ENCODE results near the gene ST6GALNAC5. TPM values are rescaled to one million over a fixed set of nuclear protein-coding genes. Genes with fewer than 3 reads are reported as not detected.

The ST6GALNAC5 gene
- polyA plus RNA-seq, 1 experiment, result 3.0 TPM

GRCh38 chr1:77089756-77090155 lies 222.5 kb downstream of the ST6GALNAC5 start:
- CTCF ChIA-PET, result interaction anchor here (0.7 kb wide), 1 partner anchor 96 kb away, joined by 3 read pairs; no protein-coding TSS in a partner anchor
- POLR2A ChIA-PET, result no interaction called here

DNA sequence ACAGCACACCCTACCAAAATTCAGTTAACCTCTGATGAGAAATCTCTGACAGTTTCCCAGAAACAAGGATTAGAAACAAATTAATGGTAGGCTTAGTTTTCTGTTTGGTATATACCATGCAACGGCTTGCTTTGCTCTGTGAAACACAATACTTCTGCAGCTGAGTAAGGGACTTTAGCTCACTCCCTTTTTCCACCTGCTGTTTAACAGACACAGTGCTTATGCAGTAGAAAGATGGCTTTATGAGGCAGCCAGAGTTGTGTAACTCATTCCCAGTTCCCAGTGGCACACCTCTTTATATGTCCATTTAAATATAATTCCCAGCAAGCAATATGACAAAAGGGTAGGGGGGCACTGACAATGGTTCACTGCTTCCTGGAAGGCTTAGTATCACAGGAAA lies 228.0 kb downstream of the ST6GALNAC5 start:
- ChIA-PET CTCF (interaction anchor here (0.8 kb wide), 1 partner anchor 9 kb away, joined by 3 read pairs; no protein-coding TSS in a partner anchor), POLR2A (no interaction called here)
- no peak overlapping the region for H3K4me3 ChIP-seq (ENCODE audit: low read depth, low read length)
- TF ChIP-seq CTCF (IDR thresholded peaks at IDR 0.05; ENCODE audit: insufficient read depth, low read depth, low read length), result no peak
- H3K36me3 ChIP-seq (ENCODE audit: control insufficient read depth, insufficient read depth, low read length), result no peaks in the 10 kb centered on the region
- H3K27me3 ChIP-seq (ENCODE audit: control insufficient read depth, insufficient read depth, low read length), result no peaks in the 10 kb centered on the region
- no peak for DNase-seq (ENCODE audit: low read depth)

More at GRCh38 chr1:77089756-77090155, 222.5 kb downstream of the ST6GALNAC5 start:
- no peak for TF ChIP-seq CTCF (IDR thresholded peaks at IDR 0.05; ENCODE audit: insufficient read depth, low read depth, low read length)
- Histone ChIP-seq H3K27me3 (ENCODE audit: control insufficient read depth, insufficient read depth, low read length) (no peaks in the 10 kb centered on the region), H3K36me3 (ENCODE audit: control insufficient read depth, insufficient read depth, low read length) (no peaks in the 10 kb centered on the region), H3K4me3 (ENCODE audit: low read depth, low read length) (no peak overlapping the region)
- DNase-seq (ENCODE audit: low read depth), result no peak

DNA sequence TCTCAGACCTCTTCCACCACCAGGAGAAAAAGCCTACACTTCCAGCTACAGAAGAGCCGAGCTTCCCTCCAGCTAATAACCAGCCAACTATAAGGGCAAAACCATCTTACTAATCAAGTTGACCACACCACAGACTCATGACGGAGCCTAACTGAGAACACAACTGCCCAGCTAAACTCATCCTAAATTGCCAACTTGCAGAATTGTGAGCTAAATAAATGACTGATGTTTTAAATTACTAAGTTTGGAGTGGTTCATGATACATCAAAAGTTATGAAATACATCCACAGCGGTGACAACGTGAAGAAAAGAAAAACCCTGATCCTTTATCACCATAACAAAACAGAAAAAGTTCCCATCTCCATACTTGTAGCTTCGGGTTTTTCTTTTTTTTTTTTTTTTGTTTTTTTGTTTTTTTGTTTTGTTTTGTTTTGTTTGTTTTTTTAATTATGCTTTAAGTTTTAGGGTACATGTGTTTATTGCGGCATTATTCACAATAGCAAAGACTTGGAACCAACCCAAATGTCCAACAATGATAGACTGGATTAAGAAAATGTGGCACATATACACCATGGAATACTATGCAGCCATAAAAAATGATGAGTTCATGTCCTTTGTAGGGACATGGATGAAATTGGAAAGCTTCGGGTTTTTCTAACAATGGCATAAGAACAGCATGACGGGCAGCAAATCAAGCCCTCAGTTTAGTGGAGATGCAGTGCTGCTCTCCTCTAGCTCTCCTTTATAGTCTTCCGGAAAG lies 229.4 kb downstream of the ST6GALNAC5 start:
- H3K4me3 ChIP-seq (ENCODE audit: low read depth, low read length), result no peak overlapping the region
- no peak for TF ChIP-seq CTCF (IDR thresholded peaks at IDR 0.05; ENCODE audit: insufficient read depth, low read depth, low read length)
- no peaks in the 10 kb centered on the region for H3K36me3 ChIP-seq (ENCODE audit: control insufficient read depth, insufficient read depth, low read length)
- ChIA-PET POLR2A (no interaction called here), CTCF (no interaction called here)
- DNase-seq (ENCODE audit: low read depth), result no peak
- no peaks in the 10 kb centered on the region for H3K27me3 ChIP-seq (ENCODE audit: control insufficient read depth, insufficient read depth, low read length)

DNA sequence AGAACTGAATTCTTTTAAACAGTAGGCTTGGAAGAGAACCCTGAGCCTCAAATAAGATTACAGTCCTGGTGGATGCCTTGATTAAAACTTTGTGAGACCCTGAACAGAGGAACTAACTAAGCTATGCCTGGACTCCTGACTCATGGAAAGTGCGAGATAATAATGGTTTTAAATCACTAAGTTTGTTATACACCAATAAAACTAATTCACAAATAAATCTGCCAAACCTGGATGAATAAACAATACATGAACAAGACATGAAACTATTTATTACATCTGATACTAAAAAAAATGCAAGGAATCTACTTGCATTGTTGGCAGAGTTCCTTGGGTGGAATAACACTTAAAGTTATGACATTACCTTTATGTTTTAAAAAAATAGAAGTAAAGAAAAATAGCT lies 233.6 kb downstream of the ST6GALNAC5 start:
- DNase-seq (ENCODE audit: low read depth), result no peak
- H3K36me3 ChIP-seq (ENCODE audit: control insufficient read depth, insufficient read depth, low read length), result no peaks in the 10 kb centered on the region

DNA sequence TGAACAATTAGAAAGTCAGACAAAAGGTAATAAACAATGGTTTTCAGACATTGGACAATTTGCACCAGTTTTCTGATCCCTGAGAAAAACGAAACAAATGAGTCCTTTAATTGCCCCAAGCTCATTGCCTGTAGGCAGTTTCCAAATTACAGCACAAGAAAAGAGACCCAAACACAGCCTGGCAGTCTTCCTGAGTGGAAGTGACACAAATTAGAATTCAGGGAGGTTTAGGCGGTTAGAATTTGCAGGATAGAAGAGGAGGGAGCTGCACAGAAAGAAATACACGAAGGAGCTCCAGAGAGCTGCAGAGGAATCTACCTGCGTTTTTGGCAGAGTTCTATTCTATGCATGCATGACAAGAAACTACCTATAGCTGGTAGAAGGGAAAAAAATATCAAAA lies 236.2 kb downstream of the ST6GALNAC5 start:
- no peaks in the 10 kb centered on the region for H3K27me3 ChIP-seq (ENCODE audit: control insufficient read depth, insufficient read depth, low read length)
- ChIA-PET POLR2A (no interaction called here), CTCF (no interaction called here)
- H3K4me3 ChIP-seq (ENCODE audit: low read depth, low read length), result no peak overlapping the region
- H3K36me3 ChIP-seq (ENCODE audit: control insufficient read depth, insufficient read depth, low read length), result no peaks in the 10 kb centered on the region
- TF ChIP-seq CTCF (IDR thresholded peaks at IDR 0.05; ENCODE audit: insufficient read depth, low read depth, low read length), result no peak
- DNase-seq (ENCODE audit: low read depth), result no peak

More for the DNA sequence above, 233.6 kb downstream of the ST6GALNAC5 start:
- Histone ChIP-seq H3K4me3 (ENCODE audit: low read depth, low read length) (no peak overlapping the region), H3K27me3 (ENCODE audit: control insufficient read depth, insufficient read depth, low read length) (no peaks in the 10 kb centered on the region)
- POLR2A ChIA-PET, result no interaction called here
- CTCF ChIA-PET, result no interaction called here
- no peak for TF ChIP-seq CTCF (IDR thresholded peaks at IDR 0.05; ENCODE audit: insufficient read depth, low read depth, low read length)
